GM19395 (cell line): ENCODE results near the gene LRP2BP.
A peak's percentile ranks its signal among the peaks of the same experiment; 100 is the strongest.

ENCODE experiments used
- ATAC-seq: cut with Tn5 transposase; IDR thresholded peaks from one replicate; pipeline ENCODE4 v1.9.1; 2021; ENCODE audit warnings: mild to moderate bottlenecking, moderate library complexity; ENCODE audit not compliant: unreplicated experiment

Gene LRP2BP

DNA sequence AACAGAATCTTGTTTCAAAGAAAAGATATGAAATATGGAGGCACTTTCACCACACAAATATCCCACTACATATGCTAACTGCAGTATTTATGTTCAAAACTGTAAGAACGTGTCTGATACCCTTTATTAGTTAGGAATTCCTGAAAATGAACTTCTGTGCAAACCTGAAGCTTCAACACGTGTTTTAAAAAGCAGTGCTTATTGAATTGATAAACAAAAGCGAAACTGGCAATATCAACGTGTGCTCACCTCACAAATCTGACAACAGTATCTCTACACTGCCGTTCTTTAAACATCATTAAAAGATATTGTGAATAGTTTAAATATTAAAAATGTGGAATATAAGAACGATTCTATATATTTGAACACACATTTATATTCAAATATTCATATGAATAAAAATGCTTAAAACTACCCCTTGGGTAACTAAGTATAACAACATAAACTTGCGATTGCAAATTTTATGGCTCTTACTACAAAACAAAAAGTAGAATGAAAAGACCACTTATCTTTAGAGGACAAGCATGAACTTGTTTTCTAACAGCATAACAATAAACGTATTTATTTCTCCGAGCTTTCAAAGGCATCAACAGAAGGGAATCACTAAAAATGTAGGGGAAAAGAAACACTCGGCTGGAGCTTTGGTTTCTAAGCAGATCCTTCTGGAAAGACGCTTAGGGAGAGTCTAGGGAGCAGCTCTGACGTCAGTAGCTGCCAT is at the start of gene LRP2BP:
Gene LRP2BP, minus strand, starts transcription at position 687 of the 718 bp plus-strand sequence. CDS start 17,738 bp downstream, outside the sequence.
- no peak for ATAC-seq

DNA sequence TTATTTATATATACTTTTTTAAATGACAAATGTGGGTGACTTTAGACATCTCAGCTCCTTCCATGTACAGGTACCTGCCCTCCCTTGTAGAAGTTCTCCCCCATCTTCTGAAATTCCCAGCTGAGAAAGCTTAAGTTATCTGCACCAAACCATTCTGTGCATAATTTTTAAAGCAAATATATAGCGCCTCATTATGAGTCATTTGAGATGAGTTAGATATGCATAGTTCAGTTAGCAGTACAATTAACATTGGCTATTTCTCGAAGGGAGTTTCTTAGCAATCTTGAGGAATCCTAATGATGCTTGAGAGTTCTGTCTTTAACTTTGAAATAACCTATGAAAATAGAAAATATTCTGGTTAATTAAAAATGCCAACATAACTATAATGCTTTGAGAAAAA is 49.5 kb upstream of the LRP2BP start:
- ATAC-seq, result no peak

DNA sequence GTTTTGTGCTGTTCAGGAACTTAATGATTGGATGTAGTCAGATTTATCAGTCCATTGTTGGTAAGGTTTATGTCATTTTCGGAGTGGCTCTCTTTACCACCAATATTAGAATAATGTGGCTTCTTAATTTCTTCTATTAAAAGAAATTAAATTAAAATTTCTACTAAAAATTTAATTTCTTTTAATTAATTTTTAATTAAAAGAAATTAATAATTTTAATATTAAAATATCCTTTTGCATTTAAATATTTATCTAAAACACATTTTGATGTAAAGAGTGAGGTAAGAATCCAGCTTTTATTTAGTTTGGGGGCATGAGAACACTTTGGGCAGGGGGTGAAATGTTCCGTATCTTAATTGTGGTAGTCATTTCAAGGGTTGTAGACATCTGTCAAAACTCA is 45.8 kb upstream of the LRP2BP start:
- no peak for ATAC-seq

DNA sequence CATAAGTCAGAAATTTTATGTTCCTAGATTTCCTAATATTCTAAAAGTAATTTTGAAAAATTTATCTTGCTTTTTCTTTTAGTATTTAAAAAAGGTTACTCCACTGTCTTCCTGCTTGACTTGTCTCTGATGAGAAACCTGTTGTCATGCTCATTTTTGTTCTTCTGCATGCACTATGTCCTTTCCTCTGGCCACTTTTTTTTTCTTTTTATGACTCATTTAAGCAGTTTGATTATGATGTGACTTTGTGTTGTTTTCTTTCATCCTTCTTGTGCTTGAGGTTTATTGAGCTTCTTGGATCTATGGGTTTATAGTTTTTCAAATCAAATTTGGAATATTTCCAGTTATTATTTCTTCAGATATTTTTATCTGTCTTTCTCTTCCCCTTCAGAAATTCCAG is 42.1 kb upstream of the LRP2BP start:
- peak; percentile 68 for ATAC-seq

DNA sequence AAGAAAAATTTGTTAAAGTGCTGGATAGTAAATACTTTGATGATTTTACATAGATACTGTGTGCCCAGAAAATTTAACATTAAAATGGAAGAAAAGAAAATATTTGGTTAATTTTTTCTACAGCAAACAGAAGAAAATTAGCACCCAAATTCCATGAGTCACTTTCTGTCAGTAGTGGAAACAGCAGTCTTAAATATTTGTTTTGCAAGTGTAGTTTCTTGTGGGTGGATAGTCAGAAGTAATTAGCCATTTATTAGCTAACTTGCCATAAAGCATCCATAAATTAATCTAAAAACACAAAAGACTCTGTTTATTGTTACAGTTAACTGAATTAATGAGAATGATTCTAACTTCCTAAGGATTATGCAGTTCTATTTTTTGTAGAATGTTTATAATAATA is 39.7 kb upstream of the LRP2BP start:
- ATAC-seq, result no peak

DNA sequence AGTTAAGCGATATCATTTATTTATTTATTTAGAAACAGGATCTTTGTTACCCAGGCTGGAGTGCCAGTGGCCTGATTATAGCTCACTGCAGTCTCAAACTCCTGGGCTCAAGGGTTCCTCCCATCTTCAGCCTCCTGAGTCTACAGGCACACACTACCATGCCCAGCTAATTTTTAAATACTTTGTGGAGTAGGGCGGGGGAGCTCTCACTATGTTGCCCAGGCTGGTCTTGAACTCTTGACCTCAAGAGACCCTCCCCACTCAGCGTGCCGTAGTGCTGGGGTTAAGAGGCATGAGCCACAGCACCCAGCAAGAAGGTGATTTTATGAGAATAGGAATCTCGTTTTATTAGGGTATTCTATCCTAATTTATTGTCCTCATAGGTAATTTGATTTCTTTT is 33.9 kb upstream of the LRP2BP start:
- ATAC-seq, result no peak

DNA sequence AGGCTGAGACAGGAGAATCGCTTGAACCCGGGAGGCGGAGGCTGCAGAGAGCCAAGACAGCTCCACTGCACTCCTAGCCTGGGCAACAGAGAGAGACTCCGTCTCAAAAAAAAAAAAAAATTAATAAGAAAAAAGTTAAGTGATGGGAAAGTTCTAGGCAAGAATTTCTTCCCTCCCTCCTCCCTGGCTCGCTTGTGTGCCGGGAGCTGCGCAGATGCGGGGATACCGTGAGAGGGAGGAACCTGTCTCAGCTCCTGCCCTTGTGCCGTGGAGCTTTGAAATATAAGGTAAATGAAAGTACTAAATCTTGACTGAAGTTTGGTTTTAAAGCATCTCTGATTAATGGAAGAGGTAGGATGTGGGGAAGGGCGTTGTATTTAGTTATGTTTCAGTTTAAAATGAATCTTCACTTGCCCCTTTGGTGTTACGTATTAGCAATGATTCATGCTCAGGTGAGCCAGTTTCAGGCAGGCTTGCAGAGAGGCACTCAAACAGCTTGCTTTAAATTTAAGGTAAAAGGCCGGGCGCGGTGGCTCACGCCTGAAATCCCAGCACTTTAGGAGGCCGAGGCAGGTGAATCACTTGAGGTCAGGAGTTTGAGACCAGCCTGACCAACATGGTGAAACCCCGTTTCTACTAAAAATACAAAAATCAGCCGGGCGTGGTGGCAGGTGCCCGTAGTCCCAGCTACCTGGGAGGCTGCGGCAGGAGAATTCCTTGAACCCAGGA is 31.4 kb upstream of the LRP2BP start:
- ATAC-seq, result no peak

DNA sequence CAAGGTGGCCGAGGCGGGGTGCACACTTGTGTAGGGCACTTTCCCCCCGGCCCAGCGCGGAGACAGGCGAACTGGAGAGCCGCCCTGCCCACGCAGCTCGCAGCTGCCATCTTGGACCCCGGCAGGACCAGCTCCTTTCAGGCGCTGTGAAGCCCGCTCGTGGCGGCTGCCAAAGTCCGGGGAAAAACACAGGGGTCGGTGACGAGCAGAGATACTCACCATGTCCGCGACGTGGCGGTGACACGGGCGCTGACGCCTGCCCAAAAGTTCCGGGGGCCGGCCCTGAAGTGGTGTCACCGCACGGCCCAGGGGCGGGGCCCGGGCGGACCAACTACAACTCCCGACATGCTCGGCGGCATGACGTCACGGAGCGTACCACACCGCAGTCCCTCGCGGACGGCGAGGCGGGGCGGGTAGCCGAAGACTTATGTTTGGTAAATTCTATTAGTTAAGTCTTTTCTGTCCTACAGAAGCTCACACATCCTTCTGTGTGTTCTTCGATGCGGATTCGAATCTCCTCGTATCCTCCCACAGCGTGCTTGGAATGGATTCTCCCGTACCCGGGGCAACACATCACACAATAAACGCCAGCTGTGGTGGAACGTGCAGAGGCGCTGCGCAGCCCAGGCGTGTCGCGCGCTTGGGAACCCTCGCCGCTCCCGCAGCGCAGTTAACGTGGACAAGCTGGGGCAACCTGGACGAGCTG is 30.1 kb upstream of the LRP2BP start, which contains the start of gene UFSP2:
Gene UFSP2, minus strand, starts transcription at position 318 of the 706 bp plus-strand sequence. Its CDS starts 96 bp downstream, at position 222.
- ATAC-seq, result peak; percentile 95

DNA sequence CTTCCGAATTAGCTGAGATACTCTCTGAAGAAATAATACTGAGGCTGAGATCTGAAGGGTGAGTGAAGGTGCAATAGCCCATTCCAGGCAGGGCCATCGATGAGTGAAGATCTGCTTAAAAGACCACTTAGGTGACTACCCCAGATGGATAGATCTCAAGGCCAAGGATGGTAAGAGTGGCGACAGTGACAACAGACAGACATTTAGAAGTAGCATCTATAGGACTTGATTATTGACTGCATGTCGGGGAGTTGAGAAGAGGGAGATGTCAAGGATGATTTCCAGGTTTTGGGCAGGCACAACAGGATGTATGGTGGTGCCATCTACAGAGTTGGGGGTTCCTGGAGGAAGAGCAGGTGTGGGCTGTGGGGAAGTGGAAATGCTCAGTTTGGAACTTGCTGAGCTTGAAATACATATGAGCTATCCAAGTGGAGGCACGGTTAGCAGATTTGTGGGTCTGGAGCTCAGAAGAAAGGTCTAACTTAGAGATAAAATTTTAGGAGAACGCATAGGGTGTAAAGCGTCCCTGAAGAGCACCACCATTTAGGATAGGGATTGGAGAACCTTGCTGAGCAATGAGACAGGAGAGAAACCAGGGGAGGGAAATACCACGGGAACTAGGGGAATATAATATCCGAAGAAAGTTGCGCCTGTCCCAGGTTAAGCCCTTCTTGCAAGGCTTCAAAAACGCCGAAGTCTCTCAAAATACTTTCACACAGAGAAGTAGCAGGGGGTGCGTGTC is 29.4 kb upstream of the LRP2BP start:
- peak; percentile 2 for ATAC-seq

DNA sequence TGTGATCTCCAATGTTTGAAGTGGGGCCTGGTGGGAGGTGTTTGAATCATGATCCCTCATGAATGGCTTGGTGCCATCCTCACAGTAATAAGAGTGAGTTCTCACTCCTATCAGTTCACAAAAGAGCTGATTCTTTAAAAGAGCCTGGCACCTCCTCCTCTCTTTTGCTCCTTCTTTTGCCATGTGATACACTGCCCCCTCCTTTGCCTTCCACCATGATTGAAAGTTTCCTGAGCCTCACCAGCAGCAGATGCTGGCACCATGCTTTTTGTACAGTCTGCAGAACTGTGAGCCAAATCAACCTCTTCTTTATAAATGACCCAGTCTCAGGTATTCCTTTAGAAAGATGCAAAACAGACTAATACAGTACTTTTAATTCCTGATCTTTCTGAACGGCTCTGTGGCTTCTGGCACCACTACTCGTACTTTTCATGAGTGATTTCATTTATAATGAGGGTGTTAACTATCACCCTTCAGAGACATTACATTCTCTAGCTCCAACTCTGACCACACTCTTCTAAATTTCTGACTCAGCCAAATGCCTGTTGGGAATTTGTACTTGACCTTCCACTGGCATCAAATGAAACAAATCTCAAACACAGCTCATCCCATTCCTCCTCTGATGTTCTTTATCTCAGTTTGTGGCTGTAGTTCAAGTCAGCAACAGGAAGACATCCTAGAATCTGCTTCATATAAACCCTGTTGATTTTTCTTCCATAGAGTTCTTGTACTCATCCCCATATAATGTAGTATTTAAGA is 25.8 kb upstream of the LRP2BP start:
- no peak for ATAC-seq

DNA sequence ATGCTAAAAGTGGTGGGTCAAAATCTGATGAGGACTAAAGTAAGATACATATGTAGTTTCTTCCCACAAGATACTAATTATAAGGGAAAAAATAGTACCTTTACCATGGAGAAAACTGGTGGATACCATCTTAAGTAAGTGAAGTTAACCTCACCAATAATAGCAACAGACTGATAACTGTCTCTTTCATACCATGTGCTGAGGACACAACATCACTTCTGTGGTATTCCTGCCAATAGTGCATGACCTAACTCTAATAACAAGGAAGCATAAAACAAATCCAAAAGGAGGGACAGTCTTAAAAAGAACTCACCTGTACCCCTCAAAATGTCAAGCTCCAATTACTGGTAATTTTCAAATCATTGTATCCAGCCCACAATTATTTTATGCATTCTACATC is 21.2 kb upstream of the LRP2BP start:
- ATAC-seq, result no peak

DNA sequence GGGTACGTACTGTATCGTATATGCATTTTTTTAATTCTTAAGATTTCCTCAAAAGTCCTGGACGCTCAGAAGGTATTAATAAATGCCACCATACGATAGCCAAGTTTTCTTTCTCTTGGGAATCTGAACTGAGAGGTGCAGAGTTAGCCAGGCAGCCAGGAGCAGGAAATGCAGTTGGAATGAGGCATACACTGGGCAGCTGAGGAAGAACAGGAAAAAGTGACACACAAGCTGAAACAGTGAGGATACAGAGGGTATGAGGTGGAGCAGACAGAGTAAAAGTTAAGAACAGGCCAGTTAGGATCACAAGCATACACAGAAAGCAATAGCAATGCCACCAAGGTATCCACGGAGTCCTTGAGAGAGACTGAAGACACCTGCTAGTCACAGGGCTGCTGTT is 16.7 kb upstream of the LRP2BP start:
- no peak for ATAC-seq

DNA sequence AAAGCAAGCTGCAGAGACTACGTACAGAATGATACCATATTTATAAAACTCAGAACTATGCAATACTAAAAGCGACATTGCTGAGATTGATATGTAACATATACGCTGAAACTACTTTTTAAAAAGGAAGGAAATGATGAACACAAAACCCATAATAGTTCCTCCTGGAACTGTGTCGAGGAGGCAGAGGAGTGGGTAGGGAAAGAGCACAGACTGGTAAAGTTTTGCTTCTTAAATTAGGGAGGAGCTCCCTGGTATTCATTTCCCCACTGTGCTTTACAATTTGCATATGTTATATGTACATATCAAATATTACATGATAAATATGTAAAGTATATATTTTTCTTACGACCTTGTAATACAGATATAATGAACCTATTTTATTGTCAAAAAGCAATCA is 16.1 kb upstream of the LRP2BP start:
- ATAC-seq, result no peak

DNA sequence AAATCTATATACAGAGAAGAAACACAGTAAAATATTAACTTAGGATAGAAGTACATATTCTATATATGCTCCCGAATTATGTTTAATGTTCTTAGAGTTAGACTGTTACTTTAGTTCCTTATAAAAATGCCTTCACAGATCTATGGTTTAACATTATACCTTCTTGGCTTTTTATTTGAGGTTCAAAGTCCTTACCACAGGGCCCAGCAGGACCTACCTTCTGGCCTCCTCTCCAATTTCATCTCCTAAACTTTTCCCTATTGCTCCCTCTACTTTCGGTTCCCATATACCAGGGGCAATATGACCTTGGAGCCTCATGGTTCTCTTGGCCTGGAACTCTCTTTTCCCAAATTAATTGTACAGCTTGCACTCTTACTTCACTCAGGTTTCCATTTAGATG is 12.7 kb upstream of the LRP2BP start:
- ATAC-seq, result no peak

DNA sequence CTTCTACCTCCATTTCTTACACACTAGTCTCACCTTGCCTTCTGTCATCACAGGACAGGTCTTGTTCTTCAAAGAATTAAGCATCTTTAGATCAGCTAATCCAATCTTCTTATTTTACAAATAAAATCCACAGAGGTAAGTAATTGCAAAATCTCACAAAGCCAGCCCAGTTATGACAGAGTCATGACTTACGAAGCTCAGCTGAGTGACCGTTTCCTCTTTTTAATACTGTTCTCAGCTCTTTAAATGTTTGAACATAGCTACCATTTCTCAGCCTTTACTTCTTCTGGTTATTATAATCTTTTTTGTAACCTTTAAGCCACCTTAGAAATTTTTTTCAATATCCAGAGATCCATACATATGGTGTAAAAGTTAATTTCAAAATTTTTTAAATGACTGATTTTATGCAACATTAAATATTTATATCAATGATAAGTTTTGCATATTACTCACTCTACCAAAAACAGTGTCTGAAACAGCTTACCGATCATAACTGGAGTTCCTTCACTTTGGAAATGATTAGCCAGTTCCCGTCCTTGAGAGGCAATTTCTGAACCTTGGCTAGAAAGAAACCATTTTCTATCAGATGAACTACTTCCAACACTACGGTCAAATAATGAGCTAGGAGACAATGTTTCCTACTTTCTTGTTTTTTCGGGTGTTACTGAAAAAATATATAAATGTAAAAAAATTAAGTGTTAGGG is 9.7 kb upstream of the LRP2BP start:
- peak; percentile 80 for ATAC-seq

DNA sequence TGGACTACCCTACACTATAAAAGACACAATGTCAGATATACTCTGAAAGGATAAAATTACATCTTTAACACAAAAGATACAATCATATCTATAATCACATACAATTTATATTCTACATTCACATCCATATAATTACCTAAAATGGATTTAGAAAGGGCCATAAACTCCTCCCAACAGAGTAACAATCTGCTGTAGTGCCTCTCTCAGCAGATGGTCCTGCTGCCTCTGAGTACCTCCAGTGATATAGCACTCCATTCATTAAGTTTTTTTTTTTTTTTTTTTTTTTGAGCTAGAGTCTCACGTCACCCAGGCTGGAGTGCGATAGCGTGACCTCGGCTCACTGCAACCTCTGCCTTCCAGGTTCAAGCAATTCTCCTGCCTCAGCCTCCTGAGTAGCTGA is 8.3 kb upstream of the LRP2BP start:
- ATAC-seq, result no peak

DNA sequence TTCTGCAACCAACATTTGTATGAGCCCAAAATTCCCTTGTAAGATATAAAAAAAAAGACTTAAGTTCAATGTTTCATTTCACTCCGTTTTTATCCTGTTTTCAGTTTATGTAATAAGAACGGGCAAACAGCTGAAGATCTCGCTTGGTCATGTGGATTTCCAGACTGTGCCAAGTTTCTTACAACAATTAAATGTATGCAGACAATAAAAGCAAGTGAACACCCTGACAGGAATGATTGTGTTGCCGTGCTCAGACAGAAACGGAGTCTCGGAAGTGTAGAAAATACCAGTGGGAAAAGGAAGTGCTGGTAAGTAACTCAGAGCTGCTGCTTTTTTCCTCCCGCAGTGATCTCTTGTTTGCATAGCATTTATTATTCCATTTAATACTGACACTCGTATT is 3.7 kb upstream of the LRP2BP start:
- no peak for ATAC-seq

DNA sequence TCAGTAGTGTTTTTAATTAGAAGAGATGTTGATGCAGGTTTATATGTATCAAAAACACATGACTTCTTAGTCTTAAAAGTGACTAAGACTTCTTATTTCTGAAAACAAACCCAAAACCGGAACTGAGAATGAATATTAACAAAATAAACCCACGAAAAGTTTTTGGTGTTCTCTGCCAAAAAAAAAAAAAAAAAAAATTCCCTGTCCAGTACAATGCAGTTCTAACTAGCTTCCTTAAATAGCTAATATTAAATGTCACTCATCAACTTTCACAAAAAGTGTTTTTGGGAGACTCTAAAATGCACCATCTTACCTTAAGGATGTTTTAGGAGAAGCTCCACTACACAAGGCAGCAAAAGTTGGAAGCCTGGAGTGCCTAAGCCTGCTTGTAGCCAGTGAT is 2.9 kb upstream of the LRP2BP start:
- no peak for ATAC-seq

DNA sequence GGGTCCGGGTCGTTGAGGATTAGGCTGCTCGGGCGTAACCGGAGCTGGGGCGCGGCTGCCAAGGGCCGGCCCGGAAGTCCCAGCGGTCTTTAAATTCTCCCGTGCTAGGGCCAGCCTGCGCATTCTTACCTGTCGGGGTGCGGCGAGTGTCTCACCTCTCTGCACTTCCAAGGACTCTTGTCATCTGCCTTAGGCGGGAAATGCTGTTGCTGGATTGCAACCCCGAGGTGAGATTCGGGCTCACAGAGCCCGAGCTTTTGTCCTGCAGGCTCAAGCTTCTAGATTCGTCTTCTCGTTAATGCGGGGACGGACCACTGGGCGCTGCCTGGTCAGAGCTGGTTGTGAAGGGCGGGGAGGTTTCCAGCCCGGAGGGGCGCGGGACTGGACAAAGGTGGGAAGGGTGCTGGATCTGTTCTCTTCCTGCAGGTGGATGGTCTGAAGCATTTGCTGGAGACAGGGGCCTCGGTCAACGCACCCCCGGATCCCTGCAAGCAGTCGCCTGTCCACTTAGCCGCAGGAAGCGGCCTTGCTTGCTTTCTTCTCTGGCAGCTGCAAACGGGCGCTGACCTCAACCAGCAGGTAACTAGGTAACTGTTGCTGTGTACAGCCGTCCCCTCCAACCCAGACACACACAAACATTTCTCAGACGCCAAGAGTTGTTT is 1.1 kb upstream of the LRP2BP start, which contains the start of gene ANKRD37:
Gene ANKRD37, plus strand, starts transcription at position 118 of the 662 bp plus-strand sequence. Its CDS starts 83 bp downstream, at position 201.
- ATAC-seq, result no peak
